Left lobe of liver (tissue), 2 donors: ENCODE results near the gene MT1M. TPM values are rescaled to one million over a fixed set of nuclear protein-coding genes. Genes with fewer than 3 reads are reported as not detected.

ENCODE experiments used
- ATAC-seq: fragments of 200-7000 bp; cut with Tn5 transposase; one replicate; pipeline ENCODE4 v1.9.1; 2020; ENCODE audit warnings: mild to moderate bottlenecking, moderate library complexity
- DNase-seq: peaks from one replicate; pipeline ENCODE4 v3.0.0-alpha.2; 2020; ENCODE audit warnings: low spot score
- total RNA-seq: library from RNA; stranded (reverse); gene quantifications from one replicate; pipeline ENCODE4 v1.2.1, GENCODE V29; 2021
- donor health status: DM: no; HTN: no; CAD: no; lungs with moderate emphysema.
- donor health status: DM: no; HTN: yes; CAD: no.

Gene MT1M
- total RNA-seq, 1 donor from 2014 or later, result 546 TPM

DNA sequence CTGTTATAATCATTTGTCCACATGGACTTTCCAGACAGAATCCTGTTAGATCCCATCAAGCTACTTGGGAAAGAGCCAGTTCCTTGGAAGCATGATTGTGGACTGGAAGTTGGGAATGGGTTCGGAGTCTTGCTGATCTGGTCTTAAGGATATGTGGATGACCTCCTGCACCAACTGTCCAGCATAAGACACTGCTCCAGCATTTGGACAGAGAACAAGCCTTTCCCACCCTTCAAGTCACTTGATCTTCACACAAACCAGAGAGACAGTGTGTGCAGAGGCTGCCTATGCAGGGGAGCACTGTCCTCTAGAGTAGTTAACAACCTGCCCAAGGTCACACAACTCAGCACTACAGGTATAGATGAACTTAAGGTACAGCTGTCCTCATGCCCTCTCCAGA lies 13.4 kb downstream of the MT1M start:
- ATAC-seq, result no peak
- DNase-seq, result no peak

DNA sequence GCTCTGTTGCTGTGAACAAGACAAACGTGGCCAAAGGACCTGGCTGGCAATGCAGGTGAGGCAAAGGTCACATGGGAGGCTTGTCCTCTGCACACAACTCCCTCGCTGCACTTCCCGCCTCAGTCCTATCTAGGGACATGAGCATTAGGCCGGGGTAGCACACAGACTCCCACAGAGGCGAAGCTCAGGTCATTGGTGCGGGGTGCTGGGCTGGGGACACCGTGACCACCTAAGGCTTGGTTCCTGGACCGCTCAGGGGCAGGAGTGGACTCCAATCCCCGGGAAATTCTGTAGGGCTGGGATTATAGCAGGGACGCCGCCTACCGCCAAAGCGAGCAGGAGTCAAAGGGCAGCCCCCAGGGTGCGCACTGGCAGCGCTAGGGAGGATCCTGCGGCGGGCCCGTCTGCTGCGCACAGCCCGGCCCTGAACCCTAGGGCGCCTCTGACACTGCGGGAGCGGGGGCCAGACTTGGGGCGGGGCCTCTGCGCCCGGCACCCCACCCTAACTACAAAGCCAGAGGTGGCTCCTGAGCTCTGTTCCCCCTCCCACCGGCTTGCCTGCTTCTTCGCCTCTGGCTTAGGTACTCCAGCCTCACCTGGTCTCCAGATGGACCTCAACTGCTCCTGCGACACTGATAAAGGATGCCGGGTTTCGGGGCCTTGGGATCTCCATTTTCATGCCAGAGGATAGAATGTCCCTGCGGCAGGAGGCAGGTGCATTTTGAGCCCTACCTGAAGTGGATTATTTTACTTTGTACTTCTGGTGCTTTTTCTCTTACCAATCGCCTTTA lies 15.4 kb downstream of the MT1M start:
- DNase-seq (peak; percentile 91), ATAC-seq (peak; percentile 76)

DNA sequence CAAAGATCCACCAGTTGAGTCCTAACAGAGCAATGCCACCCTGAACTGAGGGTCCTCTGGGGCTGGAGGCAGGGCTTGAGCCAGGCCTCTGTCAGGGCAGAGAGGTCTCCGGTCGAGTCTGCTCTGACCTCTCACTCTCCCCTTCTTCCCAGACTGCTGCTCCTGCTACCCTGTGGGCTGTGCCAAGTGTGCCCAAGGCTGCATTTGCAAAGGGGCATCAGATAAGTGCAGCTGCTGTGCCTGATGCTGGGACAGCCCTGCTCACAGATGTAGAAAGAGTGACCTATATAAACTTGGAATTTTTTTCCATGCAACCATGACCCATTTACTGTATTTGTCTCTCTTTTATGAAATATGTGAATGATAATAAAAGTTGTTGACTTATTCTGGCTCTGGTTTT lies 16.8 kb downstream of the MT1M start:
- no peak for ATAC-seq
- DNase-seq, result no peak

DNA sequence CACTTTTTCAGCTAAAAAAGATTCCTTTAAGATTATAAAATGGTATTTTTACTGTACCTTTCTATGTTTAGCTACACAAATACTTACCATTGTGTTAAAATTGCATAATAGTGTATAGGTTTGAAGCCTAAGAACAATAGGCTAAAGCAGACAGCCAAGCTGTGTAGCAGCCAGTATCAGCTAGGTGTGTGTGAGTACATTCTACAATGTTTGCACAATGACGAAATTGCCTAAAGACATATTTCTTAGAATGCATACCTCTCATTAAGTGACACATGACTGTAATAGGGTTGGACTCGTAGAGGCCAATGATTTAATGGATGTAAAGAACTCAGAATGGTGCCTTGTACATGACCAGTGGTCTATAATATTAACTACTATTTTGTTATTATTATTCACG lies 17.4 kb downstream of the MT1M start:
- no peak for ATAC-seq
- DNase-seq, result no peak

DNA sequence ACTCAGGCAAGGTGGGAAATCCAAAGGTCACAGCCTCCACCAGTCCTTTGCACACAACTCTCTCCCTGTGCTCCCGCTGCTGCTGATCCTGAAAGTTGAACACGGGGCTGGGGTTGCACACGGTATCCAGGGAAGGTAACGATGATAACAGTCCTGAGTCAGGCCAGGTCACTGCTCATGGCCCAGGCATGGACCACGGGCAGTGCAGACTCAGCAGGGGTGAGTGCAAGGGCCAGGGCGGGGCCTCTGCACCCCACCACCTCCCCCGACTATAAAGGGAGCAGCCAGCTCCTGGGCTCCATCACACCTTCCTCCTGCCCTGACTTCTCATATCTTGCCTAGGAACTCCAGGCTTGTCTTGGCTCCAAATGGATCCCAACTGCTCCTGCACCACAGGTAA lies 19.1 kb downstream of the MT1M start, which contains the start of gene MT1B:
TSS of gene MT1B (plus strand) at position 301 of the 400 bp plus-strand sequence. CDS start at position 369, 68 bp downstream.
- DNase-seq, result no peak

DNA sequence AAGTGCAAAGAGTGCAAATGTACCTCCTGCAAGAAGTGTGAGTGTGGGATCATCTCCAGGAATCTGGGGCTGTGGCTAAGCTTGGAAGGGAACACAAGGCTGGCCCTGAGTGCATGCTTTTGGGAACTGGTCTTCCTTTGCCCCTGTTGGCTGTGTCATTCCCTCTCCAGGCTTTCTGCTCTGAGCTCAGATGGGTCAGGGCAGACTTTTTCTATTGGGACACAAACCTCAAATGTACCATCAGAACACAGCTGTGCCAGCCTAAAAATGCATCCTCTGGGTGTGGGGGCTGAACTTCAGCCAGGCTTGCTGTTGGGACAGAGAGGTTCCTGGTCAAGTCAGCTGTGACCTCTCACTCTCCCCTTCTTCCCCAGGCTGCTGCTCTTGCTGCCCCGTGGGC lies 20.1 kb downstream of the MT1M start:
- no peak for ATAC-seq

More for the DNA sequence above, 19.1 kb downstream of the MT1M start, which contains the start of gene MT1B:
- no peak for ATAC-seq

DNA sequence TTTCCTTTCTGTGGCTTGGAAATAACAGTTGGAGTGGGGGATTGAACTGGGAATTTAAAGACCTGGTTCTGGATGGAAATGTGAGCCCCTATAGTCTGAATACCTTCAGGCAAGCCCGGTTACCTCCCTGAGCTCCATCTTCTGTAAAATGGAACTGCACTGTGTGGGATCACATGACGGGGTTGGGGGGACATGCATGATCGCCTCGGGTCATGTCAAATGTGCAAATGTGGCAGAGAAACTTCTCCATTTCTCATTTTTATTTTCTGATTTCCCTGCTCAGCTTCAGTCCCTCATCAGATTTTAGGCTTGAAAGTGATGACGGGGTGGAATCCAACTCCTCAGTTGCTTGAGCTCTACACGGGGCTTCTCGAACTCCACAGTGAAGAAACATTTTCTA lies 20.8 kb downstream of the MT1M start:
- DNase-seq, result no peak
- ATAC-seq, result no peak

More for the DNA sequence above, 20.1 kb downstream of the MT1M start:
- no peak for DNase-seq

DNA sequence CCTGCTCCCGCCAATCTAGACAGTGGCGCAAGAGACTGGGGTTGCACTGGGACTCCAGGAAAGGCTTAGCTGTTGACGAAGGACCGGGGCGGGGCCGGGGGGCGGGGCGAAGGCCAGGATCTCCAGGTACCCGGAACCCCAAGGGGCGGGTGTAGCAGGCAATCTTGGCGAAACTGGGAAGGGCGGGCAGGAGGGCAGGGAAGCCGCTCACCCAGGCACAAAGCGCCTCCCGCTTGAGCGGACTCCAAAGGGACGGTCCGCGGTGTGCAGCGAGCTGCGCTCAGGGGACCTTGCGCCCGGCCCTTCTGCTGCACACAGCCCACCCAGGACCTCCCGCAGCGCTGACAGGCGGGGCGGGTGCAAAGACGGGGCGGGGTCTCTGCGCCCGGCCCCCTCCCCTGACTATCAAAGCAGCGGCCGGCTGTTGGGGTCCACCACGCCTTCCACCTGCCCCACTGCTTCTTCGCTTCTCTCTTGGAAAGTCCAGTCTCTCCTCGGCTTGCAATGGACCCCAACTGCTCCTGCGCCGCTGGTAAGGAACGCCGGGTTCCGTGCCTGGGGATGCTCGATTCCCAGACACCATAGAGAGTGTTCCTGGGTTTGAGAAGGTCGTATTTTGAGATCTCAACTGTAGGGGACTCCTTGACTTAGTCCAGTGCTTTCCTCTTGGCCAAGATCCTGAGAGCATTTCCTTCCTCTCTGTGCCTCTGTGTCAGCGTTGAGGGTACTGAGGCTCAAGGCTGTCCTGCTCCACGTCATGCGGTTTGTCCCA lies 25.3 kb downstream of the MT1M start, which contains the start of gene MT1F:
TSS of gene MT1F (plus strand) at position 405 of the 772 bp plus-strand sequence. CDS start at position 505, 100 bp downstream.
- DNase-seq (peak; percentile 99), ATAC-seq (peak; percentile 81)

DNA sequence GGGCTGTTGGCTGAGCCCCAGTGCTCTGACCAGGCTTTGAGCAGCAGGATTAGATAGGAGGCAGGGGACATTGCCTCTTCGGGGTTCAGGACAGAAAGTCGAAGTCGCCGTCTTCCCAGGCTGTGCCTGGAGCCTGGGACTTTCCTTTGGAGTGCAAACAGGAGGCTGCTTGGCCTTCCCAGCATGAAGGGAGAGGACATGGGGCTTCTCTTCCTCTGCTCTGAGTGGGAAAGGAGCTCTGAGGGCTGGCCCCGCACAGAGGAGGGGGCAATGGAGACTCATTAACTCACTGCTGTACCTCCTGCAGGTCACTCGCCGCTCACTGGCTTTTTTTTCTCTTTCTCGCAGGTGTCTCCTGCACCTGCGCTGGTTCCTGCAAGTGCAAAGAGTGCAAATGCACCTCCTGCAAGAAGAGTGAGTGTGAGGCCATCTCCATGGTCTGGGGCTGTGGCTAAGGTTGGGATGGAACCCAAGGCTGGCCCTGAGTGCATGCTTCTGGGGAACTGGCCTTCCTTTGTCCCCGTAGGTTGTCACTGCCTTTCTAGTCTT lies 25.9 kb downstream of the MT1M start:
- DNase-seq (no peak), ATAC-seq (peak; percentile 1)

DNA sequence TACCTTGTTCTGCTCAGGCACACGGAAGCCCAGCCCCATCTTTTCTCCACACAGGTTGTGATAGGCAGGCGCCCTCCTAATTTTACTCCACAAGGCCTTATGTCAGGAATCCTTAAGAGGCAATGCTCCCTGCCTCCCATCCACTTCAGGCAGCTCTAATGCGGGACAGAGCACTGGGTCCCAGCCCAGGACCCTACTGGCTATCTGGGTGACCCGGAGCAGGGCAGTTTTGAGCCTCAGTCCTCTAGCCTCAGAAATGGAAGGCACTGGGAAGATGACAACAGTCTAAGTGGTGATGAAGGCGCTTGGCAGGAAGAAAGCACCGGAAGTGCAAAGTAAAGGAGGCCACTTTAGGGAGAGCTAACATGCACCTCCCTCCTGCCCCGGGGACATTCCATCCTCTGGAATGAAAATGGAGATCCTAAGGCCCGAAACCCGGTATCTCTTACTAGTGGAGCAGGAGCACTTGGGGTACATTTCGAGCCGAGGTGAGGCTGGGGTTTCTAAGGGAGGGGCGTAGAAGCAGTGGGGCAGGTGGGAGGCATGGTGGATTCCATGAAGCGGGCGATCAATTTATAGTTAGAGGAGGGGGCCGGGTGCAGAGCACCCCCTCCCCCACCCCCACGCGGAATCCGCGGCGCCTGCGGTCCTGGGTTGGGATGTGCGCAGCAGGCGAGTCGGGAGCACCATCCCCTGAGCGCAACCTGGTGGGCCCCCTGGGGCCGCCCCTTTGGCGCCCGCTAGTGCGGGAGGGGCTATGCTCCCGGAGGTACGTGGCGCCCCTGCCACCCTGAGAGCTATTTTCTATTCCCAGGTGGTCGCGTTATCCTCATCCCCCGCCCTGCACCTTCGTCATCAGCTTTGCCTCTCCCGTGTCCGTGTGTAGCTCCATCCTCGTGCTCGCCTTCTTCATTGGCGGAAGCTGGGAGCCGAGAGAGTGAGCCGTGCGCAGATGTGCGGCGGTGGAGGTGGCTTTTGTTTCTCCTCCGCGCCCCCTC lies 30.2 kb downstream of the MT1M start:
- DNase-seq (no peak), ATAC-seq (no peak)

DNA sequence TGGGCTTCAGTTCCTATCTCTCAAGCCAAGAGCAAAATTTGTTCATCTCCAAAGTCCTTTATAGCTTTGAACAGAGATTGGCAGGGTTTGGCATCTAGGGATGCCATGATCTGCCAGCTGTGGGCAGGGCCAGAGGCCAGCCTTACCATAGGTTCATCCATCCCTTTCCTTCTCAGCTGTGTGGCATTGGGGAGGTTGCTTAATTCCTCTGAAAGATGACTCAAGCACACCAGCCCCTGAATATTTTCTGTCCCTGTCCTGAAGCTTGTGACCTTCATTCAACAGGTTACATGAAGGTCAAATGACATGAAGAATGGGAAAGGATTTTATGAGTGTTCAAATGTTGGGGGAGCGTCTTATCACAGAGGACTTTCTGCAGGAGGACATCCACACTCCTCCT lies 32.0 kb downstream of the MT1M start:
- peak; percentile 2 for ATAC-seq

DNA sequence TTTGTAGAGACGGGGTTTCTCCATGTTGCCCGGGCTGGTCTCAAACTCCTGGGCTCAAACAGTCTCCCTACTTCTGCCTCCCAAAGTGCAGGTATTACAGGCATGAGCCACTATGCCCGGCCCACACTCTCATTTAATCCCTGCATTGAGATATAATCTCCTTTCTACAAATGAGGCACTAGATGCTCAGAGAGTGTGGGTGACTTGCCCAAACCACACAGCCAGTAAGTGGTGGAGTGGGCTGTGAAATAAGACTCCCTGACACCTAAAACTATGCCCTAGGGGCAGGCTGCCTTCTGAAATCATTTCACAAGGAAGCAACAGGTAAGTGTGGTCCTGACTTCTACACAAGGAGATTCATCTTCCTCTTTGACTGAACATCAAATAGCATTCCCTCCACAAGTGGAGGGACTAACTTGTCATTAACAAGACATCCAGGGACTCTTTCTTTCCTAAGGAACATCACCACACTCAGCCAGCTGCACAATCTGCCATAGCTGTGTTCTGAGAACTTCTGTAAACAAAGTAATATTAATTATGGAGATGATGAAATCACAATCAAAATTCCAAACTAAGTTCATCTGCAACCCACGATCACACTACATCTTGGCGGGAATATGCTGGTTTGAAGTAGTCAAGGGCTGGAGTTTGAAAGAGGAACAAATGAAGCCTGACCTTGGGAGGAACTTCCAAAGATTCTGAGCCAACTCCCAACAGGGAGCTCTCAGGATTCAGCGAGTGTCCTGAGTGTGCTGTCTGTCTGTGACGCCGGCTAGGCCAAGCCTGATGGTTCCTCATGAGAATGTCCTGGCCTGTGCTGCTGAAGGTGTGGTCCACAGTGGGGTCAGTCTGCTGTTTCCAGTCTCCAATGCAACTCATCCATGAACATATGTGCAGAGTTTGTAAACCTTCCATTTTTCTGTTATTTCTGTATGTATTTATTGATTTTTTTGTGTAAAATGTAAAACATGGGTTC lies 33.1 kb downstream of the MT1M start:
- ATAC-seq (peak; percentile 21), DNase-seq (peak; percentile 75)

More for the DNA sequence above, 32.0 kb downstream of the MT1M start:
- peak; percentile 71 for DNase-seq

DNA sequence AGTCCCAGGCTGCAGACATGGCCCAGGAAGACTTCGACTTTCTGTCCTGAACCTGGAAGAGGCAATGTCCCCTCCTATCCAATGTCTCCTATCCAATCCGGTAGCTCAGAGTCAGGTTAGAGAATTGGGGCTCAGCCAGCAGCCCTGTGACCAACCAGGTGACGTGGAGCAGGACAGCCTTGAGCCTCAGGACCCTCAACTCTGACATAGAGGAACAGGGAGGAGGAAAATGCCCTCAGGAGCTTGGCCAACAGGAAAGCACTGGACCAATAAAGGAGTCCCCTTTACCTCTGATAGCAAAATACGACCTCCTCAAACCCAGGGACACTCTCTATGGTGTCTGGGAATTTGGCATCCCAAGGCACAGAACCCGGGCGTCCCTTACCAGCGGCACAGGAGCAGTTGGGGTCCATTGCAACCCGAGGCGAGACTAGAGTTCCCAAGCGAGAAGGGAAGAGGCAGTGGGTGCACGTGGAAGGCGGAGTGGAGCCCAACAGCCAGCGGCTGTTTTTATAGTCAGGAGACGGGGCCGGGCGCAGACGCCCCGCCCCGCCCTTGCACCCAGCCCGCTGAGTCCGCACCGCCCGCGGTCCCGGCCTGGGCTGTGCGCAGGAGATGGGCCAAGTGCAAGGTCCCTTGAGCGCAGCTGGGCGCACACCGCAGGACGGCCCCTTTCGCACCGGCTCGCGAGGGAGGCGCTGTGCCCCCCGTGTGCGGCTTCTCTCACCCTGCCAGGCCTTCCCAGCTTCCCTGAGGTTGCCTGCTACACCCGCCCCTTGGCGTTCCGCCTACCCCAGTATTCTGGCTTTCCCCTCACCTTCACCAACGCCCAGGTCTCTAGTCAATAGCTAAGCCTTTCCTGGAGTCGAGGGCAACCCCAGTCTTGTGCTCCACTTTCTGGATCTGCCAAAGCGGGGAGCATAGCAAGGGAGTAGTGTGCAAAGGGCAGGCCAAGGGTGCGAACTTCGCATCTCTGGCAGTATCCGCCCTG lies 35.4 kb downstream of the MT1M start, which contains the start of gene MT1G:
TSS of gene MT1G (minus strand) at position 485 of the 991 bp plus-strand sequence. CDS start at position 413, 72 bp downstream.
- ATAC-seq (peak; percentile 63), DNase-seq (peak; percentile 98)

DNA sequence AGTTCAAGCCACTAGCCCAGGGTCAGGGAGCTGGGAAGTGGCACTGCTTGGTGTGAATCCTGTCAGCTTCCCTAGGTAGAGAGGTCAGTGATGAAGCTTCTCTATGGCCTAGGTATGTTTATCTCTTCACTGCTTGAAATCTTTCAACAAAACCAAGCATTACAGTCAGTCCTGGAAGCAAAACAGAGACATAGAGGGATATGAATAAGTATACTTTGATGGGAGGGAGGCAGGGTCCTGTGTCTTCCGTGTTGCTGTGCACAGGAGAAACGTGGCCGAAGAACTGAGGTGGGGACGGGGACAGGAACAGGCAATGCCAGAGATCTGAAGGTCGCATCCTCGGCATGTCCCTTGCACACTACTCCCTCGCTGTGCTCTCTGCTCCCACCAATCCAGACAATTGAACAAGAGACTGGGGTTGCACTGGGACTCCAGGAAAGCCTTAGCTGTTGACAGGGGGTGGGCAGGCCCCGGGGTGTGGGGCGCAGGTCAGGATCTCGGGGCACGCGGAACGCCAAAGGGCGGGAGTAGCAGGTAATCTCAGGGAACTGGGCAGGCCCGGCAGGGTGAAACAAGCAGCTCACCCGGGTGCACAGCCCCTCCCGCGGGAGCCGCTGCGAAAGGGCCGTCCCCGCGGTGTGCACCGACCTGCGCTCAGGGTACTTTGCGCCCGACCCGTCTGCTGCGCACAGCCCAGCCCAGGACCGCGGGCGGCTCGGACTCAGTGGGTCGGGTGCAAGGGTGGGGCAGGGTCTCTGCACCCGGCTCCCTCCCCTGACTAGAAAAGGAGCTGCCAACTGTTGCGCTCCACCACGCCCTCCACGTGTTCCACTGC lies 36.8 kb downstream of the MT1M start, which contains the start of gene MT1H:
TSS of gene MT1H (plus strand) at position 810 of the 835 bp plus-strand sequence. CDS start 71 bp downstream, outside the sequence.
- peak; percentile 58 for ATAC-seq
- peak; percentile 97 for DNase-seq

DNA sequence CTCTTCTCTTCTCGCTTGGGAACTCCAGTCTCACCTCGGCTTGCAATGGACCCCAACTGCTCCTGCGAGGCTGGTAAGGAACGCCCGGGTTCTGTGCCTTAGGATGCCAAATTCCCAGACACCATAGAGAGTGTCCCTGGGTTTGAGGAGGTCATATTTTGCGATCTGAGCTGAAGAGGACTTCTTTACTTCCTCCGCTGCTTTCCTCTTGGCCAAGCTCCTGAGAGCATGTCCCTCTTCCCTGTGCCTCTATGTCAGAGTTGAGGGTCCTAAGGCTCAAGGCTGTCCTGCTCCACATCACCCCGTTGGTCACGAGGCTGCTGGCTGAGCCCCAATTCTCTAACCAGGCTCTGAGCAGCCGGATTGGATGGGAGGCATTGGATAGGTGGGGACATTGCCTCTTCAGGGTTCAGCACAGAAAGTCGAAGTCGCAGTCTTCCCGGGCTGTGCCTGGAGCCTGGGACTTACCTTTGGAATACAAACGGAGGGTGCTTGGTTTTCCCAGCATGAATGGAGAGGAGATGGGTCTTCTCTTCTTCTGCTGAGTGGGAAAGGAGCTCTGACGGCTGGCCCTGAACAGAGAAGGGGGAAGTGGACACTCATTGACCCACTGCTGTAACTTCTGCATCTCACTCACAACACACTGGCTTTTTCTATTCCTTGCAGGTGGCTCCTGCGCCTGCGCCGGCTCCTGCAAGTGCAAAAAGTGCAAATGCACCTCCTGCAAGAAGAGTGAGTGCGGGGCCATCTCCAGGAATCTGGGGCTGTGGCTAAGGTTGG lies 37.6 kb downstream of the MT1M start:
- ATAC-seq (peak; percentile 0), DNase-seq (peak; percentile 72)

DNA sequence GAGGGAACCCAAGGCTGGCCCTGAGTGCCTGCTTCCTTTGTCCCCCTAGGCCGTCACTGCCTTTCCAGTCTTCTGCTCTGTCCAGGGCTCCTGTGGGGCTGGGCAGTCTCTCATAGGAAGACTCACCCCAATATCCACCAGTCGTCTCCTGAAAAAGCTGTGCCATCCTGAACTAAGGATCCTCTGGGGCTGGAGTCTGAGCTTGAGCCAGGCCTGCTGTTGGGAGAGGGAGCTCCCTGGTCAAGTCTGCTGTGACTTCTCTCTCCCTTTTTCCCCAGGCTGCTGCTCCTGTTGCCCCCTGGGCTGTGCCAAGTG lies 38.1 kb downstream of the MT1M start:
- DNase-seq (no peak), ATAC-seq (no peak)
